ENCODE data around the gene TACC2.

GRCh38 chr10:122044713-122045112 is 55.8 kb downstream of the TACC2 start:
- TF ChIP-seq CTCF (IDR thresholded peaks at IDR 0.05), result no peak
- TF ChIP-seq POLR2AphosphoS5 (IDR thresholded peaks at IDR 0.05; ENCODE audit: insufficient read depth in 1 of 2, low read depth in 1 of 2), result peak in 1 of 2 donors; percentile 62

All from vagina (tissue), 2 donors.